ENCODE results near the gene NR1D1. TPM values are rescaled to one million over a fixed set of nuclear protein-coding genes. Genes with fewer than 3 reads are reported as not detected.

NR1D1 gene
- total RNA-seq, 4 donors from 2014 or later = 1.5 to 20.4 (median 18.3) TPM

DNA sequence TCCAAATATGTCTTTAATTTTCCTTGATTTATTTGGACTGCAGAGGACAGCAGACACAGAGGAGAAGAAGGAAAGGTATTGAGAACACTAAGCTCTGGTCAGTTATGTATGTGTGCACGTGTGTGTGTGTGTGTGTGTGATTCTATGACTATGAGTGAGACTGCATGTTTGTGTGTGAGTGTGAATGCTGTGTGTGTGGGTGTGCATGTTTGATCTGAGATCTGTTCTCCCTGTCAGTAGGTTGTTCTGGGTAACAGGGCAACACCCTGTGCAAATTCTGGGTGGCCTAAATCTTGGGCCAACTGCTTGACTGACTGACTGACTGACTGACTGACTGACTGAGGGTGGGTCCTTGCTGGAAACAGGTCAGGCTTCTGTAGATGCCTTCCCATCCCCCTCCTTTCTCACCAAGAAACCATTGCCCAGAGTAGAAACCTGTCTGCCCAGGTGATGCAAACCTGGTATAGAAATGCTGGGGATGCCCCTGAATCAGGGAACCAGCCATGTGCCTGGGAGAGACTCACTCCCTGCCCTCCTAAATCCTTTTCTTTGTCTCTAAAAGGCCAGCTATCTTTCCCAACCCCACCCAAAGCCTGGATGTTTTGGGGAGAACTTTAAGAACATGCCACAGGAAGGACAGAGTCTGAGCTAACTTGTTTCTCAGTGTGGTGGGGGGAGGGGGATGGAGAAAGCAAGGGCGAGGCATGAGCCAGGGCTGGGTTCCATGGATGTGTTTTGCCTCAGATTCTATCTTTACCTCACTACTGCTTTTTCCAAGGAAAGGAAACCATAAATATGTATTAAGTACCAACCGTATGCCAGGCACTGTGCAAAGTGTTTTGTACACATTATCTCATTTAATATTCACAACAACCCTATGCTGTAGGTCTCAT is 4.5 kb upstream of the NR1D1 start:
- peak overlapping the region; percentile 94 to 99 (median 97) for H3K27ac ChIP-seq
- H3K36me3 ChIP-seq = no peaks in the 10 kb centered on the region
- peak overlapping the region in 1 of 2 donors; percentile 9 for H3K4me3 ChIP-seq
- H3K9me3 ChIP-seq = no peaks in the 10 kb centered on the region
- no peak for TF ChIP-seq EP300 (IDR thresholded peaks at IDR 0.05)
- TF ChIP-seq, protein P1, sequence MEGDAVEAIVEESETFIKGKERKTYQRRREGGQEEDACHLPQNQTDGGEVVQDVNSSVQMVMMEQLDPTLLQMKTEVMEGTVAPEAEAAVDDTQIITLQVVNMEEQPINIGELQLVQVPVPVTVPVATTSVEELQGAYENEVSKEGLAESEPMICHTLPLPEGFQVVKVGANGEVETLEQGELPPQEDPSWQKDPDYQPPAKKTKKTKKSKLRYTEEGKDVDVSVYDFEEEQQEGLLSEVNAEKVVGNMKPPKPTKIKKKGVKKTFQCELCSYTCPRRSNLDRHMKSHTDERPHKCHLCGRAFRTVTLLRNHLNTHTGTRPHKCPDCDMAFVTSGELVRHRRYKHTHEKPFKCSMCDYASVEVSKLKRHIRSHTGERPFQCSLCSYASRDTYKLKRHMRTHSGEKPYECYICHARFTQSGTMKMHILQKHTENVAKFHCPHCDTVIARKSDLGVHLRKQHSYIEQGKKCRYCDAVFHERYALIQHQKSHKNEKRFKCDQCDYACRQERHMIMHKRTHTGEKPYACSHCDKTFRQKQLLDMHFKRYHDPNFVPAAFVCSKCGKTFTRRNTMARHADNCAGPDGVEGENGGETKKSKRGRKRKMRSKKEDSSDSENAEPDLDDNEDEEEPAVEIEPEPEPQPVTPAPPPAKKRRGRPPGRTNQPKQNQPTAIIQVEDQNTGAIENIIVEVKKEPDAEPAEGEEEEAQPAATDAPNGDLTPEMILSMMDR (IDR thresholded peaks at IDR 0.05) = no peak
- TF ChIP-seq POLR2AphosphoS5 (IDR thresholded peaks at IDR 0.05) = peak; percentile 44
- WGBS, 2 donors (ENCODE audit: low coverage in 1 of 2) = 28 to 29% methylated on average over 2 of the region's 3 CpGs
- H3K4me1 ChIP-seq = peaks cover 27 to 92% (median 77%) of the 10 kb centered on the region in 3 donors
- H3K27me3 ChIP-seq = no peaks in the 10 kb centered on the region
- ATAC-seq = no peak

DNA sequence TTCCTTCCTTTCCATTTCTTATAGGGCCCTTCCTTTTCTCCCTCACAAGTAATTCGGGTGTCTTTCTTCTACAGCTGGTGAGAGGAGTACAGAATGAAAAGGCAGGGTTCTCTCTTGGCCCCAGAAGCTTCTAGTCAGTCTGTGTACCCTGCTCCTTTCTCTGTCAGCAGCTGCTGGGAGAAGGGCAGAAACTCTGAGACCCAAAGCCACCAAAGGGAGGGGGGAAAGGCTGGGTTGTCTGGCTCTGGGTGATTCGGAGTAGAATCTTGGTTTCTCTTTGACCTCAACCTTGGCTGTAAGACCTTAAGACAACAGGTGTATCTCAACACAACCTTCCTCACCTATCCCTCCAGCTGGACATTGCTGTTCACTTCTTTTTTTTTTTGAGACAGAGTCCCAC is 3.3 kb upstream of the NR1D1 start:
- Histone ChIP-seq H3K4me1 (peaks cover 22 to 81% (median 67%) of the 10 kb centered on the region in 3 donors), H3K4me3 (no peak overlapping the region), H3K27ac (peak overlapping the region; percentile 26 to 99 (median 96)), H3K36me3 (no peaks in the 10 kb centered on the region), H3K27me3 (no peaks in the 10 kb centered on the region), H3K9me3 (no peaks in the 10 kb centered on the region)
- 13 to 17% methylated on average over 2 of the region's 2 CpGs for WGBS, 2 donors (ENCODE audit: low coverage in 1 of 2)
- no peak for ATAC-seq
- TF ChIP-seq POLR2A (IDR thresholded peaks at IDR 0.05) (no peak), POLR2AphosphoS5 (IDR thresholded peaks at IDR 0.05) (no peak), EP300 (IDR thresholded peaks at IDR 0.05) (no peak)
- TF ChIP-seq, protein P1 (IDR thresholded peaks at IDR 0.05) = no peak

- Histone ChIP-seq H3K9me3 (no peaks in the 10 kb centered on the region), H3K36me3 (no peaks in the 10 kb centered on the region), H3K4me1 (peaks cover 21 to 81% (median 68%) of the 10 kb centered on the region in 3 donors), H3K4me3 (no peak overlapping the region), H3K27ac (peak overlapping the region; percentile 26 to 99 (median 96)), H3K27me3 (no peaks in the 10 kb centered on the region)
- ATAC-seq = no peak
- TF ChIP-seq EP300 (IDR thresholded peaks at IDR 0.05) (no peak), POLR2AphosphoS5 (IDR thresholded peaks at IDR 0.05) (peak; percentile 32), POLR2A (IDR thresholded peaks at IDR 0.05) (no peak)
- TF ChIP-seq, protein P1 (IDR thresholded peaks at IDR 0.05) = no peak
- WGBS, 2 donors (ENCODE audit: low coverage in 1 of 2) = no CpG with 5 or more reads among the region's 3 CpGs
Measured at GRCh38 chr17:40103071-40103661, 2.8 kb upstream of the NR1D1 start.

DNA sequence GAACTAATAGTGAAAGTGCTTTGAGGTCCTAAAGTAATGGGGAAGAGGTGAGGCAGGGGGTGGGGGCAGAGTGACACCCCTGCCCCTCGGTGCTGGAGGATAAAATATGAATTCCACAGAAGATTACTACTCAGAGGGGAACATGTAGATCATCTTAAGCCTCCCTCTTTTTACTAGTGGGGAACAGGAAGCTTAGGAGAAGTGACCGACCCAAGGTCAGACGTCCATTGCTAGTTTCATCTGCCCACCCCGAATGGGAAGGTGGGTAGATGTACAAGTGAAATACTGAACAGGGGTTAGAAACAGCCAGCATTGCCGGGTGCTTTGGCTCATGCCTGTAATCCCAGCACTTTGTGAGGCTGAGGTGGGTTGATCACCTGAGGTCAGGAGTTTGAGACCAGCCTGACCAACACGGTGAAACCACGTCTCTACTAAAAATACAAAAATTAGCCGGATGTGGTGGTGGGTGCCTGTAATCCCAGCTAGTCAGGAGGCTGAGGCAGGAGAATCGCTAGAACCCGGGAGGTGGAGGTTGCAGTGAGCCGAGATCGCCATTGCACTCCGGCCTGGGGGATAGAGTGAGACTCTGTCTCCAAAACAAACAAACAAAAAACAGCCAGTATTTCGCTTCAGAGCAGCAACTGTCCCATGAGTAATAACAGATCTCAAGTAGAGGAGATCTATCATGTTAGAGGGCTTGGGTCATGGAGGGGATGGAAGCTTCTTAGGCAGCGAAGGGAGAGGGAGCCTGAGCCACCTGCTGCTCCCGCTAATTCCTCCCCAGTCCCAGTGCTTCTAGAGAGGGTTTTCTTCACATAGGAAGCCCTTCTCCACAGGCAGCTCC is 1.2 kb upstream of the NR1D1 start:
- Histone ChIP-seq H3K36me3 (peaks cover 0 to 8% of the 10 kb centered on the region in 2 donors), H3K27ac (peak overlapping the region; percentile 75 to 99 (median 98)), H3K27me3 (no peaks in the 10 kb centered on the region), H3K9me3 (no peaks in the 10 kb centered on the region), H3K4me1 (peaks cover 16 to 81% (median 68%) of the 10 kb centered on the region in 3 donors), H3K4me3 (peak overlapping the region in 1 of 2 donors; percentile 82)
- ATAC-seq = no peak
- no peak for TF ChIP-seq POLR2A (IDR thresholded peaks at IDR 0.05)
- no peak for TF ChIP-seq EP300 (IDR thresholded peaks at IDR 0.05)
- TF ChIP-seq, protein P1 (IDR thresholded peaks at IDR 0.05) = no peak
- TF ChIP-seq POLR2AphosphoS5 (IDR thresholded peaks at IDR 0.05) = no peak
- 71 to 100% methylated on average over 1 to 12 of the region's 16 CpGs for WGBS, 2 donors (ENCODE audit: low coverage in 1 of 2)
